ENCODE results near the gene TSPAN11.

TSPAN11 gene

DNA sequence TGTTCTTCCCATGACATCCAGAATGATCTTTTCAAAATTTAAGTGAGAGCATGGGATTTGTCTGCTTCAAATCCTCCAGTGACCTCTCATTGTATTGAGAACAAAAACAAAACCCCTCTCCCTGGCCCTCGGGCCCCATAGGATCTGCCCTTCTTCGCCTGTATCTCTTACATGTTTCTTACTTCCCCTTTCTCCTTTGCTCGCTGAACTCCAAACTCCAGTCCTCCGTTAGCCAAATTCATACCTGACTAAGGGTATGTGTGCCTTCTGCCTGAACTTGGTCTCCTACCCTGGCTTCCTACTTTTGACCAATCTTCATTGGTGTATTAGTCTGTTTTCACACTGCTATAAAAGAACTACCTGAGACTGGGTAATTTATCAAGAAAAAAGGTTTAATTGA is 13.2 kb upstream of the TSPAN11 start:
- DNase-seq, result no peak

GRCh38 chr12:30914986-30915591 is 11.5 kb upstream of the TSPAN11 start:
- DNase-seq, result no peak

GRCh38 chr12:30923057-30923456 is 3.5 kb upstream of the TSPAN11 start:
- DNase-seq, result no peak

GRCh38 chr12:30925607-30926242 is 823 bp upstream of the TSPAN11 start:
- DNase-seq, result no peak

GRCh38 chr12:30927222-30927611 is 669 bp downstream of the TSPAN11 start:
- DNase-seq, result no peak

GRCh38 chr12:30928356-30929244 is 2.1 kb downstream of the TSPAN11 start:
- no peak for DNase-seq

GRCh38 chr12:30930238-30930637 is 3.7 kb downstream of the TSPAN11 start:
- no peak for DNase-seq

DNA sequence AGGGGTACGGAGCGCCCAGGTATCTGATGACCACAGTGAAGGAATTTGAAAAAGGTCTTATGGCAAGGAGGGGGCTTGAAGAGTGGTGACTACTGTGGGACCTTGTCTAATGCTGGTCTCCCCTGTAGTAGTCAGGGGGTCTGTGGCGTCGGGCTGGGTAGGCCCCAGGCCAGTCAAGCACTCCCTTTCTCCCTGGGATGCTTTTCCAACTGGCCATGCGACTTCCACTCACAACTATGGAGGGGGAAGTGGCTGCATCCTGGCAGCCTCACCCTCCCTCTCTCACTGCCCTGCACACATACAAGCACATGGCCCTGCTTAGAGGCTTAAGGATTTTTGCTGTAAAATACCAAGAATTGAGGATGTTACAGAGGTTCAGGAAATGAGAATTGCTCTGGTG is 4.1 kb downstream of the TSPAN11 start:
- no peak for DNase-seq

- no peak for DNase-seq
These were observed 6.3 kb downstream of the TSPAN11 start for GRCh38 chr12:30932881-30933280.

DNA sequence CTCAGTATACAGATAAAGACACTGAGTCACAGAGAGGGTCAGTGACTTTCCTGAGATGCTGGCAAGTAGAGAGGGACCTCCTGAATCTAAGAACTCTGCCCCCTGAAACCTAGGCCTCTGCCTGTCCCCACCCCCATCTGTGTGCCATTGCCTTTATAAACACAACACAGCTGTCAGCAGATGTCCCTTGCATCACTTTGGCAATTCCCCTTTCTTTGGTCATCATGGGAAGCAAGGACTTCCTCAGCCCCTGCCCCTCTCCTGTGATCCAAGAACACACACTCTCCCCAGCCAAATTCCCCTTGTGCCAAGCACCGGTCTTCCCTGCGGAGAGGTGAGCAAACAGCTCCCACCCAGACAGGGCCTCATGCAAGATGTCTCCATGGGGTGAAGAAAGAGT is 8.3 kb downstream of the TSPAN11 start:
- no peak for DNase-seq

GRCh38 chr12:30936036-30936435 is 9.5 kb downstream of the TSPAN11 start:
- DNase-seq, result no peak

- no peak for DNase-seq
These were observed 12.7 kb downstream of the TSPAN11 start for GRCh38 chr12:30939234-30939633.

DNA sequence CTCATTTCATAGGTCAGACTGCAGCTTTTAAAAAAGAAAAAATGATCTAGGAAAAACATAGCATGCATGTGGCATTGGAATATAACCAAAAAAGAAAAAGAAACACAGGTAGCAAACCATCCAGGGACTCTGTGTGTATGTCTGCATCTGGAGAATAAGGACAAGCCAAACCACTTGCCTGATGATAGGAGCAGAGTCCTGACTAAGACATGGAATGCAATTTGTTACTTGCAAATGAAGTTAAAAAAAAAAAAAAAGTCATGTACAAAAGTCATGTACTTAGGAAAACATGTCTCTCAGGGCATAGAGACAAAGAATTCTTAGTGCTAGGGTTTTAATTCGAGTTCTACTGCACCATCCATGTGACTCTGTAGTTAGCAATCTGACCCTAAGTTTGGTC is 15.9 kb downstream of the TSPAN11 start:
- no peak for DNase-seq

DNA sequence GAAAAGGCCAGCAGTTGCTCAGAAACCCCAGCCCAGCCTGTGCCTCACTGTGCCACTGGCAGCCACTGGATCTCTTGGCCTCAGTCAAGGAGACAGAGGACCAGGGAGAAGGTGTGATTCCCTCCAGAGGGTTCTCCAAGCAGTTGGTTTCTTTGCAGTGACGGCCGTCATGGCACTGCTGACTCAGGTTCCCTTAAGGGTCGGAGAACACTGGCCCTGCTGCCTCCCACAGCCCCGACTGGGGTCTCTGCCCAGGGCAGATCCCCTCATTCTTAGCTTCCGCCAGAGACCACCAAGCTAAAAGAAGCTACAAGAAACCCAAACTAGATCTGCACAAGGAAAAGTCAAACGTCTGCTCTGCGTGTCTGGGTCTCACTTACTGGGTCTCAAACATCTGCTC is 16.4 kb downstream of the TSPAN11 start:
- no peak for DNase-seq

DNA sequence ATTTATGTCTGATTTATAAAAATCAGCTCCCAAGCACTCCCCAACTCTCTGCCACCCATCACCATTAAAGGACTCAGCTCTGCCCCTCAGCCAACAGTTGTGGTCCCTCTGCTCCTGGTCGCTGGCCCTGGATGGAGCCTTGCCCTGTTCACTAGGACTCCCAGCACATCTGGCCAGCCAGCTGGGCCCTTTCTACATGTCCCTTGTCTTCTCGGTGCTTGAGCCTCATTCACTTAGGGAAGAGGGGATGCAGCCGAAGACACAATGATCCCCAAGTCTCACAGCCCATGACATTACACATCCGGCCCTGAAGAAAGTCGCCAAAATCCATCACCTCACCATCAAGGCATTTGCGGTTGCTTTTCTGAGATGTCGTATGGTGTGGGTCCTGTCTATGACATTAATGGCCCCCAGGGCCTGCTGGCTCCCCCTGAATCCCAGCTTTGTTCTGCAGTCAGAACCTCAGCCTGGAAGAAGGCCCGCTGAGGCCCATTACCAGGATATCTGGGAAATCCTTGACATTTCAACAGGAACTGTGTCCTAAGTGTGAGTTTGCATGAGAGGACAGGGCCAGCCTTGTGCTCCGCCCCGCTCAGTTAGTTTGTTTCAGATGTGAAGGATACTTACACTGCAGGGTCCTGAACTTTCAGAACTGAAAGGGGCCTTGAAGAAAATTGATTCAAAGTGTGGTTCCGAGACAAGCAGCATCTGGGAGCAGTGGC is 19.1 kb downstream of the TSPAN11 start:
- no peak for DNase-seq

DNA sequence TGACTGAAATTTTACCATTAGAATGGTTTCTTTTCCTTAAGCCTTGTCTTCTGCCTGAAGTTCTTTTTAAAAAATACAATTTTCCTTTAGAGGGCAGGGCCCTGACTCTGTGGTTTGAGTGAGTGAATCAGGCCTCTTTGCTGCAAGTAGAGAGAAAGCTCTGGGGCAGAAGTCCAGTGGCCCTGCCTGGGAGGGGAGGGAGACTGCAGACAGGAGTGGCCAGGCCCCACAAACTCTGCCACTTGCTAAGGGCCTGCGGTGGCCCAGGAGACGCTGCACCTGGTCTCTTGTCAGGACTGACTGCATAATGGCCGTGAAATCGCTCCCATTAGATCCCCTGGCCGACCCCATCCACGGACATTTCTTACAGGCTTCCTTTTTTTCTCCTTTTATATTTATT is 25.5 kb downstream of the TSPAN11 start:
- DNase-seq, result no peak

GRCh38 chr12:30953257-30953656 is 26.7 kb downstream of the TSPAN11 start:
- no peak for DNase-seq

DNA sequence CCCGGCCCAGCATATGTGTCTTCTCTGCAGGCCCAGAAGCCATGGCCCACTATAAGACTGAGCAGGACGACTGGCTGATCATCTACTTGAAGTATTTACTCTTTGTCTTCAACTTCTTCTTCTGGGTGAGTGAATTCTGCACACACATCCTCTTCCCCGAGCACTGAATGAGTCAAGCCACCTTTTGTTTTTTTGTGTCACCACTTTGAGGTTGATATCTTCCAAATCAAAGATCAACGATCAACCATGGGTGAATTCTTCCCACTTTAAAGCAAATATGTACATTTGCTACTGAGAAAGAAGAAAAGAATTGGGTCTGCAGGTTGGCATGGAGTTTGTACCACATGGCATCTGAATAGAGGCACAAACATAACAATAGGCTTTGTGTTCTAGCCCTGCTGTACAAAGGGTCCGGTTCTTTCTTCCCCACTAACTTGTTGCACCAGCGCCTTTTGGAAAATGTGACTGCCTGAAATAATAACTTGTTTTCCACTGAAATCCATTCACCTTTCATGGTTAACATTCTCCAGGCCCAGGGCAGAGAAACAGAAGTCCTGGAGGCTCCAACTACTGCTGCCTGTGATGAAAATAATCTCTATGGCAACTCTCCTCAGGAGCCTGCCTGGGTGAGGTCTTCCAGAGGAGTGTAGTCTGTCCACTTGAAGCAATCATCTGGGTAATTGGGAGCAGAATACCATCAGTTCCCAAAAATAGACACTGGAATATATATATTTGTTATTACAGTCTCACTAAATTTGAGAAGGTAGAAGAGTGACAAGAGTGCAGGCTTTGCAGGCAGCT is 27.6 kb downstream of the TSPAN11 start:
- DNase-seq, result no peak

GRCh38 chr12:30955214-30955613 is 28.7 kb downstream of the TSPAN11 start:
- no peak for DNase-seq

DNA sequence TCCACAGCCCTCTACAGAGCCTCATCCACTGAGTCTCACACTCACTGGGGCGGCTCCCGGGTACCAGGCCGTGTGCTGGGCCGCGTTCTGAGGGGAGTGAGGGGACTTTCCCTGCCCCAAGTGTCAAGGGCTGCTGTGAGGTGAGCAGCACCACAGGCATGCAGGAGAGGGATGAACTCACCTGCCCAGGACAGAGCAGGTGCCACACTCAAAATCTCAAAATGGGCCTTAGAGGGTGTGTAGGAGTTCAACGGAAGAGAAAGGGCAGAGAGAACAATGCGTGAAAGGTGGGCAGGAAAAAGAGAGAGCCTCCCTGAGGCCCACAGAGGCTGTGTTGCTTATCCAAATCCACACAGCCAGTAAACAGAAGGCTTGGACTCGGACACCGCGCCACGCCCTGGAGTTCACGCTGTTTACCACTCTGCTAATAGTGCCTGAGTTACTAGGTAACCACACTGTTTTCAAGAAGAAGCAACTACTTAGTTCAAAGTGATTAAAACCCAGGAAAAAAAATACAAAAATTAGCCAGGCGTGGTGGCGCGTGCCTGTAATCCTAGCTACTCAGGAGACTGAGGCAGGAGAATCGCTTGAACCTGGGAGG is 32.7 kb downstream of the TSPAN11 start:
- DNase-seq, result no peak

- DNase-seq, result no peak
These were observed 33.2 kb downstream of the TSPAN11 start for GRCh38 chr12:30959778-30960177.

DNA sequence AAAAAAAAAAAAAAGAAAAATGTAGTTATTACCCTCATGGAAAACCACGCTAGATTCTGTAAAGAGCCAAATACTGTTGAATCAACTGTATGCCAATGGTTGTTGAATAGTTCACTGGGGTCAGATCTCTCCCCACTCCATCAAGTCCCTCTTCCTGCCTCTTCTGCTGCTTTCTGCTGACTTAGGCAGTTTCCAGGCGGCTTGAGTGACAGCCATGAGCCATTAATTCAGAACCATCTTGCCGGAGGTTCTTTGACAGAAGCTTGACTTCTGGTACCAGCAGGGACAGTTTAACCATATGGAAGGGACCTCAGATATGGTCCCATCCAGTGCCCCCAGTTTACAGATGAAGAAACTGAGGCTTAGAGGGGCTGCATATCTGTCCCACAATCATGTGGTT is 34.5 kb downstream of the TSPAN11 start:
- DNase-seq, result no peak
